GM19397 (cell line): Measurements from ENCODE around the gene CDKN2C.
"Not testable (repeated sequence)": the region's sequence is repeated elsewhere in the genome, so short reads cannot be mapped to it uniquely, and the experiment has no call there.

Source experiments
- ATAC-seq: cut with Tn5 transposase; IDR thresholded peaks from one replicate; pipeline ENCODE4 v1.9.1; 2021; ENCODE audit warnings: mild to moderate bottlenecking, moderate library complexity; ENCODE audit not compliant: unreplicated experiment

Gene CDKN2C

GRCh38 chr1:50969611-50970508 is at the start of gene CDKN2C:
Gene CDKN2C, plus strand, starts transcription at chr1:50970245. Its CDS starts 124 bp downstream, at chr1:50970369.
- peak; percentile 24 for ATAC-seq

GRCh38 chr1:50920409-50920808 is 49.6 kb upstream of the CDKN2C start:
- no peak for ATAC-seq

GRCh38 chr1:50921029-50921428 is 49.0 kb upstream of the CDKN2C start:
- ATAC-seq, result no peak

GRCh38 chr1:50923564-50923963 is 46.5 kb upstream of the CDKN2C start:
- ATAC-seq, result no peak

- ATAC-seq, result no peak
Measured at GRCh38 chr1:50929376-50929958, 40.6 kb upstream of the CDKN2C start.

GRCh38 chr1:50930193-50930592 is 39.9 kb upstream of the CDKN2C start:
- no peak for ATAC-seq

GRCh38 chr1:50930965-50931737 is 38.9 kb upstream of the CDKN2C start:
- no peak for ATAC-seq

- ATAC-seq, result not testable (repeated sequence)
Measured at GRCh38 chr1:50932043-50932442, 38.0 kb upstream of the CDKN2C start.

GRCh38 chr1:50933770-50934169 is 36.3 kb upstream of the CDKN2C start:
- not testable (repeated sequence) for ATAC-seq

GRCh38 chr1:50934838-50935237 is 35.2 kb upstream of the CDKN2C start:
- ATAC-seq, result no peak

GRCh38 chr1:50935276-50935675 is 34.8 kb upstream of the CDKN2C start:
- not testable (repeated sequence) for ATAC-seq

GRCh38 chr1:50936321-50936720 is 33.7 kb upstream of the CDKN2C start:
- ATAC-seq, result no peak

GRCh38 chr1:50940291-50940690 is 29.8 kb upstream of the CDKN2C start:
- ATAC-seq, result no peak

- no peak for ATAC-seq
Measured at GRCh38 chr1:50942334-50942733, 27.7 kb upstream of the CDKN2C start.

GRCh38 chr1:50949286-50949982 is 20.6 kb upstream of the CDKN2C start:
- ATAC-seq, result no peak

- no peak for ATAC-seq
Measured at GRCh38 chr1:50950396-50950795, 19.6 kb upstream of the CDKN2C start.

- not testable (repeated sequence) for ATAC-seq
Measured at GRCh38 chr1:50952566-50952965, 17.5 kb upstream of the CDKN2C start.

GRCh38 chr1:50955116-50955515 is 14.9 kb upstream of the CDKN2C start:
- ATAC-seq, result no peak

GRCh38 chr1:50959303-50959912 is 10.6 kb upstream of the CDKN2C start:
- ATAC-seq, result no peak
